BJ (cell line): ENCODE results near the gene IPCEF1. TPM values are rescaled to one million over a fixed set of nuclear protein-coding genes. Genes with fewer than 3 reads are reported as not detected.

Experiments used
- CTCF ChIA-PET: fragments of 350-600 bp; formaldehyde crosslinking; extraction: SDS; loops from one replicate; lab custom pipeline; 2021; ENCODE audit warnings: antibody characterized with exemption, inconsistent platforms; lab: Yijun Ruan, JAX
- POLR2A ChIA-PET: fragments of 300-600 bp; sonication (Branson Sonifier 250); formaldehyde crosslinking; extraction: SDS; loops from one replicate; lab custom pipeline; 2021; ENCODE audit warnings: antibody characterized with exemption; lab: Charles Lee
- DNase-seq: peaks from one replicate; pipeline ENCODE4 v3.0.0-alpha.2; 2011; ENCODE audit warnings: low read depth
- H3K27me3 ChIP-seq: 2 replicates; pipeline ENCODE4 v1.6.0; 2011; ENCODE audit warnings: low read length; ENCODE audit not compliant: control insufficient read depth, insufficient read depth
- H3K36me3 ChIP-seq: 2 replicates; pipeline ENCODE4 v1.5.1; 2011; ENCODE audit warnings: low read length; ENCODE audit not compliant: control insufficient read depth, insufficient read depth
- H3K4me3 ChIP-seq: 2 replicates; pipeline ENCODE4 v1.5.1; 2011; ENCODE audit warnings: low read depth, mild to moderate bottlenecking, control low read depth, low read length
- polyA plus RNA-seq: library from polyadenylated mRNA; depleted of rRNA; stranded (reverse); fragments of >200 nt; gene quantifications from 2 replicates; pipeline ENCODE4 v1.2.3, GENCODE V29; 2011
- TF ChIP-seq, protein P1 (sequence below): IDR thresholded peaks from 2 replicates; pipeline ENCODE4 v1.5.1; 2011; ENCODE audit warnings: low read depth, mild to moderate bottlenecking, control low read depth, inconsistent platforms, low read length, moderate library complexity; ENCODE audit not compliant: insufficient read depth

IPCEF1 gene
- polyA plus RNA-seq, 1 experiment = 0.02 TPM

GRCh38 chr6:154134471-154135147 is 222.0 kb downstream of the IPCEF1 start:
- Histone ChIP-seq H3K4me3 (no peak overlapping the region), H3K27me3 (no peaks in the 10 kb centered on the region), H3K36me3 (no peaks in the 10 kb centered on the region)
- DNase-seq = no peak
- ChIA-PET CTCF (no interaction called here), POLR2A (no interaction called here)
- TF ChIP-seq, protein P1, sequence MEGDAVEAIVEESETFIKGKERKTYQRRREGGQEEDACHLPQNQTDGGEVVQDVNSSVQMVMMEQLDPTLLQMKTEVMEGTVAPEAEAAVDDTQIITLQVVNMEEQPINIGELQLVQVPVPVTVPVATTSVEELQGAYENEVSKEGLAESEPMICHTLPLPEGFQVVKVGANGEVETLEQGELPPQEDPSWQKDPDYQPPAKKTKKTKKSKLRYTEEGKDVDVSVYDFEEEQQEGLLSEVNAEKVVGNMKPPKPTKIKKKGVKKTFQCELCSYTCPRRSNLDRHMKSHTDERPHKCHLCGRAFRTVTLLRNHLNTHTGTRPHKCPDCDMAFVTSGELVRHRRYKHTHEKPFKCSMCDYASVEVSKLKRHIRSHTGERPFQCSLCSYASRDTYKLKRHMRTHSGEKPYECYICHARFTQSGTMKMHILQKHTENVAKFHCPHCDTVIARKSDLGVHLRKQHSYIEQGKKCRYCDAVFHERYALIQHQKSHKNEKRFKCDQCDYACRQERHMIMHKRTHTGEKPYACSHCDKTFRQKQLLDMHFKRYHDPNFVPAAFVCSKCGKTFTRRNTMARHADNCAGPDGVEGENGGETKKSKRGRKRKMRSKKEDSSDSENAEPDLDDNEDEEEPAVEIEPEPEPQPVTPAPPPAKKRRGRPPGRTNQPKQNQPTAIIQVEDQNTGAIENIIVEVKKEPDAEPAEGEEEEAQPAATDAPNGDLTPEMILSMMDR = no peak

DNA sequence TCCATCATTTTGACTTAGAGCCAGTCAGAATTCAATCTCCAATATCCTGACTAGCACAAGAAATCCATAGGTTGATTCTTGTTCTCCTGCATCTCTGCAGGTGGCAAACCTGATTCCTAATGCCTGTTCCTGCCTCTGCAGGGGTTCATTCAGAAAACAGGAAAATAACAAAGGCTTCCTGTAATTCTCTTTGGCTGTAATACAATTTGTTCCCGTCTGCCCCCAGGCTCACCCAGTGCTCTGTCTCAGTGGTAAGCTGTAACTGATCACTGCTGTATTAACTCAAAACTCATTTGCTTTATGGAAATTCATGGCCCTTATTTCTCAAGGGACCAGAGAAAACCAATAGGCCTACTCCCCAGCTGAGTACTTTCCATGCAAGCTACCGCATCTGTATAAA is 228.9 kb downstream of the IPCEF1 start:
- H3K27me3 ChIP-seq = no peaks in the 10 kb centered on the region
- no peak for DNase-seq
- no peak overlapping the region for H3K4me3 ChIP-seq
- TF ChIP-seq, protein P1 = no peak
- H3K36me3 ChIP-seq = no peaks in the 10 kb centered on the region
- POLR2A ChIA-PET = no interaction called here
- CTCF ChIA-PET = no interaction called here

GRCh38 chr6:154125421-154125820 is 231.2 kb downstream of the IPCEF1 start:
- DNase-seq = no peak

GRCh38 chr6:154123155-154123956 is 233.2 kb downstream of the IPCEF1 start:
- ChIA-PET POLR2A (no interaction called here), CTCF (no interaction called here)
- no peaks in the 10 kb centered on the region for H3K36me3 ChIP-seq
- no peak overlapping the region for H3K4me3 ChIP-seq
- H3K27me3 ChIP-seq = no peaks in the 10 kb centered on the region
- DNase-seq = no peak
- TF ChIP-seq, protein P1 = no peak

More at GRCh38 chr6:154125421-154125820, 231.2 kb downstream of the IPCEF1 start:
- no peaks in the 10 kb centered on the region for H3K36me3 ChIP-seq
- CTCF ChIA-PET = no interaction called here
- H3K4me3 ChIP-seq = no peak overlapping the region
- POLR2A ChIA-PET = no interaction called here
- TF ChIP-seq, protein P1 = no peak
- H3K27me3 ChIP-seq = no peaks in the 10 kb centered on the region

DNA sequence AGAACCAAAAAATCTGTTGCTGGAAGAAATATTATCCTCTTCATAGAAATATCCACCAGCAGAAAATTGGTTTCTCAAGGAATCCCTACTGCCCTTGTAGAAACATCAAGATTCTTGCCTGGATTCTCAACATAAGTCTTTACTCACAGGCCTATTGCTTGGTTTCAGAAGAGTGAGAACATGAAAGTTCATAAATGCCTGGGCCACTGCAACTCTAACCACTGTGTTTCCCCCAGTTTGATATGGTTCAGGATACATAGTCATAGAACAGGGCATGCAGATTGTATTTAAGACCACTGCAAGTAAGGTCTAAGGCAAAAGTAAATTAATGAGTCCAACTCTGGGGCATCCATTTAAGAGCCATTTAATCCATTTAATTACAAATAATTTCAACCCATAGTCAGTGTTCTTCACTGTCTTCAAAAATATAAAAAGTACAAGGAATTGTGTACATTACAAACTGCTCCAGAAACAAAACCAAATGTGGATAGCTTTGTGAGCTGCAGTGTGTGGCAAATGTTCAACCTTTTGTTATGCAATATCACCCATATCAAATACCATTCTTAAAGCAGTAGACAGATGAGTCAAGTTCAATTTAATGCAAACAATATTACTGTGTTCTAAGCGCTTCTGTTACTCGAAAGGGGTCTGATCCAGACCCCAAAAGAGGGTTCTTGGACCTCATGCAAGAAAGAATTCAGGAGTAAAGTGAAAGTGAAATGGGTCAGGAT is 234.2 kb downstream of the IPCEF1 start:
- no peak overlapping the region for H3K4me3 ChIP-seq
- H3K36me3 ChIP-seq = no peaks in the 10 kb centered on the region
- H3K27me3 ChIP-seq = no peaks in the 10 kb centered on the region
- DNase-seq = no peak
- POLR2A ChIA-PET = no interaction called here
- TF ChIP-seq, protein P1 = no peak
- CTCF ChIA-PET = interaction anchor here (0.6 kb wide), 1 partner anchor 63 kb away, joined by 3 read pairs; no protein-coding TSS in a partner anchor
